UCSD-AML1 (cell line): Measurements from ENCODE around the gene CRYGS.
"Not testable (repeated sequence)": the region's sequence is repeated elsewhere in the genome, so short reads cannot be mapped to it uniquely, and the experiment has no call there.

ENCODE experiments used
- DNase-seq: peaks from one replicate; lab custom pipeline; 2025; ENCODE audit not compliant: unreplicated experiment; lab: John Stamatoyannopoulos, UW

Gene CRYGS

DNA sequence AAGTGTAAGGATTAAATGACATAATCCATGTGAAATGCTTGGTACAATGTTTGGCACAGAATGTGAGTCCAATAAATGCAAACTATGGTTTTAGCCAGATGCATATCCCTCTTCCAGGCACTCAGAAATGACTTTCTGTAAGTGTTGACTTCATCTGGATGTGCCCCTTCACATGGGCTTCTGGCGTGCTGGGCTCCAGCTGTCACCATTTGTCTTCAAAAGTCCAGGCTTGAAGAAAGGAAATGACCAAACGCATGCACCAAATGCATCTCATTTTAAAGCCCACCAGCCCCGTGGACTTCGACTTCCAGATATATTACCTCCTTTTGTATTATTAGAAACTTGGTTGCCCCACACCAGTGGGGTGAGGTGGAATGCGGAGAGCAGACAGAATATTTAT lies 23.7 kb downstream of the CRYGS start:
- DNase-seq = no peak

DNA sequence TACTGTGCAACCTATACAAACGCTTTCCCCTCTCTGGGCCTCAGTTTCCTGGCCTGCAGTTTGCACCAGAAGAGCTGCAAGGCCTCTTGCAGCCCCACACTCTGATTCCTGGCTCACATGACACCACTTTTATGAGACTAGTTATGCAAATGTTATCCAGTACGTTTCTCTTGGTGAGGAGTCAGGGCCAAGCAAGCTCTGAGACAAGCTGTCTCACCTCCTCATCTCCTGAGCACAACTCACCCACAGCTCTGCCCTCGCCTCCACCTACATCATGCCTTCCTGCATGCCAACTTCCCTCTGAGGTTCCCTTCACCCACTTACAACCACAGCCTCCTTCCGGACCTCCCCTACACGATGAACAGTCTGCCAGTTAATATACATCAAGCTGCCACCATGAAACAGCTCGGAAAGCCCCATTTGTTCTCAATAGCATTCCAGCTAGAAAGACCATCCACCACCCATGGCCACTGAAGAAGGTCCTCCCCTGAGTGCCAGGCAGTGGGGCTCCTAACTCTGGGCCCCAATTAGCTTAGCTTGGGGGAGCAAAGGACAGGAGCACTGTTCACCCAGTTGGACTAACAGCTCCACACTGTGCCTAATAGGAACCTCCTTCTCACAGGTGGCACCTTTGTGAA lies 25.0 kb downstream of the CRYGS start:
- DNase-seq = peak; percentile 67

DNA sequence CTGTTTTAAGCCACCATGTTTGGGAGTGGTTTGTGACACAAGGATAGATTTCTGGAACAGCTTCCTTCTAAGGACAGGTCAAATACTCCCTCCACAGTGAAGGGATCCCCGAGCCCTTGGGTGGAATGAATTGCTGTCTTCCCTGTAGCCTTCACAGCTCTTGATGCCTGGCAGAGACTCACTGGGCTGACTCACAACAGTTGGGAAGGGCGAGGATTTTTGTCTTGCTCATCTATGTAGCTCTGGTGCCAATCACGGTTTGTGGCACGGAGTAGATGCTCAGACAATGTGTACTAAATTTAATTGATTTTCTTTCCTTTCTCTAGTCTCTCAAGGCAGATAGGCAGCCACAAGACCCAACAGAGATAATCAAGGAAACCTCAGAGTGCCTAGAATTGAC lies 27.0 kb downstream of the CRYGS start:
- no peak for DNase-seq

- no peak for DNase-seq
Observed at GRCh38 chr3:186516646-186517045, 27.5 kb downstream of the CRYGS start.

GRCh38 chr3:186515125-186515524 lies 29.1 kb downstream of the CRYGS start:
- peak; percentile 49 for DNase-seq

DNA sequence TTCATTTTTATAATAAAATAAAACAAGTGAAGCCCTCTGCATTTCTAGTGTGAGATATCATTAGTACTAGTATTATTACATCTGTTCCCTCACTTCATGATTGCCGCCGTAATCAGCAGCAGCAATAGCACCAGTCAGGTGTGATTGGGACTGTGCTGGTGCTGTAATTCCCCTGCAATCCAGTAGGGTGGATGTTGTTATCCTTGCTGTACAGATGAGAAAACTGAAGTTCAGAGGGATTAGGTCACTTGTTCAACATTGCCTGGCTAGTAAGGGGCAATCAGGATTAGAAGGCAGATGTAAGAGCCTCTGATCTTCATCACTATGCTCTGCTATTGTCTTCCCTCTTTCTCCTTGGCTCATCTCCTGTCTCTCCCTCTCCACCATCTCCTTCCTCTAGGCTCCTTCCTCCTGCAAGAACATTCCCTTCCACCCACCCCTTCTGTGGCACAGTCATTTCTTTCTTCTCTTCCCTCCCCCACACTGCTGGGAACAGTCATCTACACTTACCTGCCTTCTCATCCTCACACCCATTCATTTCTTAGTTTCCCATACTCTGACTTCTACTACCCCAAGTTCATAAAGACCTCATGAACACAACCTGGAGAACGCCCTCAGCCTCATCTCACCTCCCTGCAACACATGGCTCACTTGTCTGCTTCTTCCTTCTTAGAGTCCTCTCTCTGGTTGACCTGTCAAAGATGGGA lies 29.7 kb downstream of the CRYGS start:
- DNase-seq = no peak

GRCh38 chr3:186513386-186513785 lies 30.8 kb downstream of the CRYGS start:
- no peak for DNase-seq

DNA sequence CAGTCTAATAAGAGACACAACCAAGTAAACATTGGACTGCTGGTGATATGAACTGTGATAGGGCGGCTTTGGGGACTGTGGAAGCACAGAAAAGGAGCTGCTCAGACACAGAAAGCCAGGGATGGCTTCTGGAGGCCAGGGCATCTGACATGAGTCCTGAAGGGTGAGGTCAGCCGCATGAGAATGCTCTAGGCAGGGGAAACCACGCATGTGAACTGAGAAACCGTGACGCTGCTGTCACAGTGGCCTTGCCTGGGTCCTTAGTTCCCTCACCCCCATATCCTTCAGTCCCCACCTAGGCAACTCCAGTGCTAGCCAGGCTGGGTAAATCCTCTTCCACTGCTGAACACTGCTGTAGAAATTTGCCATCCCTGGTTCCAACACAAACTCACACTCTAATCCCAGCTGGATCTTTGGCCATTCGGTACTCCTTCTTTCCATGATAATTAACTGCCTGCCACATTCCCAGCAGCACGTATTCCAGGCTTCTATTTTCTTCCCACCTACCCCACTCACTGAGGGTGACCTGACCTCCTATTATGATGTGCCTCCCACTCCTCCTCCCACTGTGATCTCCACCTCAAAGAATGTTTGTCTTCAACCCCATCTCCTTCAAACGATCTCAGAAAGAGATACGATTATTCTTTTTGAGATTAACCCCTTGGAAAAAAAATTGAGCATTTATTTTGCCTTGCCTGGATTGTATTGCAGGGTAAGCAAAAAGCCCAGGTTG lies 31.4 kb downstream of the CRYGS start:
- no peak for DNase-seq

- DNase-seq = no peak
Observed at GRCh38 chr3:186511702-186512101, 32.5 kb downstream of the CRYGS start.

- no peak for DNase-seq
Observed at GRCh38 chr3:186511245-186511644, 32.9 kb downstream of the CRYGS start.

DNA sequence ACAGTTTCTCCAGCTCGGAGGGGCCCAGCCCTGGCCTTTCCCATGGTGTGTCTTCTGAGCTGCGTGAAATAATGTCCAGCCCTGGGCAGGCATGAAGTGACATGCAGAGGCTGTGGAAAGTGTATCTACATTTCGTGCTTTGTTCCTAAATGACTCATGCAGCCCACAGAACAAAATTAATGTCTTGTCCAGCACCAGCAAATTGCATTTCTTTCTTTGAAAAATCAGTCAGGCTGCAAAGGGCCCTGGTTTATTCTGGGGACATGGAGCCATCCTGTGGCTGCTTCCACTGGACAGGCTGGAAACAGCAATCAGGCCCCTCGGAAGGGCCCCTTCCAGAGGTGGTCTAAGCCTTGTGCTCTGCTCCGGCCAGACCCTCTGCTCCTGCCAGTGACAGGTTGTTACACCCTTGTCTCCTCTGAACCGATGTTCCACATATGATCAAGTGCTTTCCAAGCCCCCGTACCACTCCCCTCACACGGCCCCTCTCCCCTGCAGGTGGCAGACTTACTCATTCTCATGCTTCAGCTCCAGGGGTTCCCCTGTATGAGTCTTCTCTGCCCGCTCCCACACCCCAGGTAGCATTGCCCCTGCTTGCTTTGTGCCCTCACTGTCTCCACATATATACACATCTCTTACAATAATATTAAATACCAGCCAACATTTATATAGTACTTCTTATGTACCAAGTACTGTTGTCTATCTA lies 33.7 kb downstream of the CRYGS start:
- no peak for DNase-seq

GRCh38 chr3:186509423-186509822 lies 34.8 kb downstream of the CRYGS start:
- no peak for DNase-seq

DNA sequence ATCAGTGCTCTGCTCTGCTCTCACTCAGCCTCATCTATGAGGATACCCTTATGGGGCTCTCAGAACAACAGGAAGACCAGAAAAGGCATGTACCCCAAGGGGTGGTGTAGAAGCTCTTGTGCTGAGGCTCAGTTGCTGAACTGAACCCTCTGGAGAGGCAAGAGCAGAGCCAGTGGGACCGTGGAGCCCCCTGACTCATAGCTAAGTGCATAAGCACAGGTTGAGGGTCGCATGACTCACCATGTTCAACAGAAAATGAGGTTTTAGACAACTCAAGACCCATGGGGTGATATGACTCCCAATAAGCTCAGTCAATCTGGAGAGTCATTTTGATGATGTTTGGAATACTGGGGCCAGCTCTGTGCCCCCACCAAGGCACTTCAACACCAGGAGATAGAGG lies 37.3 kb downstream of the CRYGS start:
- DNase-seq = no peak

DNA sequence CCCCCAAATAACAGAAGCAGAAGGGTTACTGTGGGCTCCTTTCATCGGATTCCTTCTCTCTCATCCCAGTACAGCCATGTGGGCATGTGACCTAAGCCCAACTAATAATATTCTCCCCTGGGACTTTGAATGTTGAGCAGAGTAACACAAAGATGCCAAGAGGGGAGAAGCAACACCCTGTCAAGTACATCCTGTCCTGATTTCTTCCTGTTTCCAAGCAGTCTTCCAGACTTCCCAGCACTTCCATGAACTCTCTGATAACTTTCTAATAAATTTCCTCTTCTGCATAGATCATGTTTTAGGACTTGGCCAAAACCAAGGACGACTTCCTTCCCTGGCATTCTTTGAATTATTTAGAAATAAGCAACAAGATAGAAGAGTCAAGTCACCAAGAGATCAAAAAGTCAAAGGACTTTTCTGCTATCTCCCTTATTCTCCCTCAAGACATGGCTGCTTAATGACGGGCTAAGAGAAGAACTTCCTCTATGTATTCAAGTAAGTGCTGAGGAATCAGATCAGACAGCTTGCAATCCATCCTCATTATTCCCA lies 37.9 kb downstream of the CRYGS start:
- no peak for DNase-seq

GRCh38 chr3:186502966-186503712 lies 41.0 kb downstream of the CRYGS start:
- no peak for DNase-seq

DNA sequence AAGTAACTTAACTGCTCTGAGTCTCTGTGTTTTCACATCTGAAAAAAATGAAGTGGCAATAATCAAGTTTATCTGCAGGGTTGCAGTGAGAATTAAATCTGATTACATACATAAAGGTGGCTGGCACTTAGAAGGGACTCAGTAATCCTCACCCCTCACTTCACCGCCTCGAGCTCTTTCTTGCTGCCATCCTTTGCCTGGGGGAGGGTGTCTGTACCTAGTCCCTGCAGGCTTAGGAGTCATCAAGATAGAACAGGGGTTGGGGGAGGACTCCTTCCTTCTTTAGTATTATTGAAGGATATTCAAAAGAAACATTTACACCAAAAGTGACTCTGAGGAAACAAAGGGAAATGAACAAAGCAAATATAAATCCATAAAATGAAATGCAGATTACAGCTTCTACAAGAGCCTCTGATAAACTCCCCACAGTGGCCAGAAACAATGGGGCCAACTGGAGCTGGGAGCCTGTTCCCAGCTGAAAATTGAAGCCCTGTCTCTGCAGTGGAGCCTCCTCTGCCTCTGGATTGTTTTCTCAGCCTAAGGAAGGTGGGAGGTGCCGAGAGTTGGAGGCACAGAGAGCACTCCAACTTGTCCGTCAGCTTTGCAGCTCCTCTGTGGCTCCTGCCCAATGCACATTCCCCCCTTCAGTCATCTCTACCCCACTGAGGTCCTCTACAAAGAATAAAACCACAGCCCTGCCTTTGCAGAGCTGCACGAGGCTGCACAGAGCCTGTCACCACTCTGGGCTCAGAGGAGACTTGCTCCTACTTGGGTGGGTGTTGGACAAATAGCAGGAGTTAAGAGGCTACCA lies 41.8 kb downstream of the CRYGS start:
- no peak for DNase-seq

DNA sequence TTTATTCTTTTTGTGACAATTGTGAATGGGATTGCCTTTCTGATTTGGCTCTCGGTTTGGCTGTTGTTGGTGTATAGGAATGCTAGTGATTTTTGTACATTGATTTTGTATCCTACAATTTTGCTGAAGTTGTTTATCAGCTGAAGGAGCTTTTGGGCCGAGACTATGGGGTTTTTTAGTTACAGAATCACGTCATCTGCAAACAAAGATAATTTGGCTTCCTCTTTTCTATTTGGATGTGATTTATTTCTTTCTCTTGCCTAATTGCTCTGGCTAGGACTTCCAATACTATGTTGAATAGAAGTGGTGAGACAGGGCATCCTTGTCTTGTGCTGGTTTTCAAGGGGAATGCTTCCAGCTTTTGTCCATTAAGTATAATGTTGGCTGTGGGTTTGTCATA lies 44.2 kb downstream of the CRYGS start:
- not testable (repeated sequence) for DNase-seq

- DNase-seq = not testable (repeated sequence)
Observed at GRCh38 chr3:186498022-186498421, 46.2 kb downstream of the CRYGS start.

DNA sequence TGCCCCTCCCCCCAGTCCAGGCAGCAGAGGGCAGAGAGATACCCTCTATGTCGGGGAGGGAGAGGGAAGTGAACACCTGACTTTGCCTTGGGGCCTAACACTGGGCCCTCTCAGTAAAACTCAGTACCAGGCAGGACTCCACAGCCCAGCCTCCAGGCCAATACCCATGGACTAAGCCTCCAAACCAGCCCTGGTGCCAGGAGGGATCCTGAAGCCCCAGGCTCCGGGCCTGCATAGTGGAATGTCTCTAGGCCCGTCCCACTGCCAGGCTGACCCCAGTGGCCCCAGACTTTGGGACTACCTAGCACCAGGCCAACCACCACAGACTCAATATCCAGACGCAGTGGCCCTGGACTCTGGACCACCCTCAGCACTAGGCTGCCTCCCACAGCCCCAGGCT lies 46.6 kb downstream of the CRYGS start:
- no peak for DNase-seq

- DNase-seq = no peak
Observed at GRCh38 chr3:186496635-186497034, 47.5 kb downstream of the CRYGS start.
